Activated CD4-positive, alpha-beta T cell treated with anti-CD3 and anti-CD28 coated beads, Interleukin-2, amount 50 U/mL, for 48 hours (primary cell): ENCODE data around the gene GJD3.
"Not testable (repeated sequence)": the region's sequence is repeated elsewhere in the genome, so short reads cannot be mapped to it uniquely, and the experiment has no call there.

Experiments
- DNase-seq, 2 experiments: peaks; one replicate each; pipeline ENCODE4 v3.0.0-alpha.2; 2020

Gene GJD3

GRCh38 chr17:40364121-40364861, at the start of gene GJD3:
GJD3 (minus strand) TSS chr17:40364737; CDS start chr17:40363815, 922 bp downstream.
- DNase-seq: no peak

DNA sequence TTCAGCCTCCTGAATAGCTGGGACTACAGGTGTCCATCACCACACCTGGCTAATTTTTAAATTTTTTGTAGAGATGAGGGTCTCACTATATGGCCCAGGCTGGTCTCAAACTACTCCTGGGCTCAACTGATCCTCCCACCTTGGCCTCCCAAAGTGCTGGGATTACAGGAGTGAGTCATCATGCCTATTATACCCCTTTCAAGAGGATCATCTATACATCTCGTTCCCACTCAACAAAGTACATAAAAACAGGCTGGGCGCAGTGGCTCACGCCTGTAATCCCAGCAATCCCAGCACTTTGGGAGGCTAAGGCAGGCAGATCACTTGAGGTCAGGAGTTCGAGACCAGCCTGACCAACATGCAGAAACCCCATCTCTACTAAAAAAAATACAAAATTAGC, 49.8 kb upstream of the GJD3 start:
- DNase-seq: not testable (repeated sequence)

DNA sequence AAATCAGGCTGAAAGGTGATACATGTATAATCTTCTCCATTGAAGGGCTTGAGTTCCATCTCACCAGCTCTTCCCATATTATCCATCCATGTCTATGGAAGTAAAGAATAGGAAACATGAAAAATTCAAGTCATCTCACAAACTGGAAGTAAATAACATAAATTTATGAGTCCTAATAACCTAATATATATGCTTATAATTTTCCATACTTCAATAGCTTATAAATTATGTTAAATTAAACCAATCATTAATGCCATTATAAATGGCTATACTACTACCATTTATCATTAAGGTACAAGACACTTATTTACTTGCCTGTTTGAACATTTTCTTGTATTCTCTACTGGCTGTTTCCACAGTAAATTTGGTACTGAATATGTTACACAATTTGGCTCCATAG, 48.3 kb upstream of the GJD3 start:
- no peak for DNase-seq

DNA sequence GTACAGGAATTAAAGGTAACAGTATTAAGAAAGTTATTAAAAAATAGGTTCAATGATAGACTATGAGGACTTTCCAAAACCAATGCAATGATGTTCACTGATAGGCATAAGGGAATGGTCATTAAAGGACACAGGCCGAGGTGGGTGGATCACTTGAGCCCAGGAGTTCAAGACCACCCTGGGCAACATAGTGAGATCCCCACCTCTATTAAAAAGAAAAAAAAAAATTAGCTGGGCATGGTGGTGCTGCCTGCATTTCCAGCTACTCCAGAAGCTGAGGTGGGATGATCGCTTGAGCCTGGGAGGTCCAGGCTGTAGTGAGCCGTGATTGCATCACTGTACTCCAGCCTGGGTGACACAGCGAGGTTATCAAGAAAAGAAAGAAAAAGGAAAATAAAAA, 47.3 kb upstream of the GJD3 start:
- no peak for DNase-seq

- DNase-seq: no peak
These were observed 45.5 kb upstream of the GJD3 start for GRCh38 chr17:40410082-40410481.

DNA sequence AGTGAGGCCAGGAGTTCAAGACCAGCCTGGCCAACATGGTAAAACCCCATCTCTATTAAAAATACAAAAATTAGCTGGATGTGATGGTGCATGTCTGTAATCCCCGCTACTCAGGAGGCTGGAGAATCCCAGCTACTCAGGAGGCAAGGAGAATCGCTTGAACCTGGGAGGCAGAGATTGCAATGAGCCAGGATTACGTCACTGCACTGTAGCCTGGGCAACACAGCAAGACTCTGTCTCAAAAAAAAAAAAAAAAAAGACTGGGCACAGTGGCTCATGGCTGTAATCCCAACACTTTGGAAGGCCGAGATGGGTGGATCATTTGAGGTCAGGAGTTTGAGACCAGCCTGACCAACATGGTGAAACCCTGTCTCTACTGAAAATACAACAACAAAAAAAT, 45.0 kb upstream of the GJD3 start:
- DNase-seq: not testable (repeated sequence)

GRCh38 chr17:40407460-40407859, 42.9 kb upstream of the GJD3 start:
- DNase-seq: no peak

DNA sequence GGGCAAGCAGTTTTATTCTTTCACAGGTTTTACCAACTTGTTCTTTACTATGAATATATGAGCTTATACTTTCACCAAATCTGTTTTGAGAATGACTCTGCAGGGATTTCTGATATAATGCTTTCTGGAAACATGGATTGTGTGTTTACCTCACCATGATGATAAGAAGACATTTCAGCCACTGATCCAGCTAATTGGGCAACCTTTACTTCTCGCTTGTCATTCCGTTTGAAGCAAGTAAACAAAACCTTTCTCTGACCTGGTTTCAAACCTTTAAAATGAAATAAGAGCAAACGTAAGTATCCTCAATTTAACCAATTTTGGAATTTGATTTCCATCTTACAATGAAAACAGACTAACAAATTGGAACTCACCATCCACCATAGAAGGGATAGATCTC, 39.5 kb upstream of the GJD3 start:
- DNase-seq: no peak

DNA sequence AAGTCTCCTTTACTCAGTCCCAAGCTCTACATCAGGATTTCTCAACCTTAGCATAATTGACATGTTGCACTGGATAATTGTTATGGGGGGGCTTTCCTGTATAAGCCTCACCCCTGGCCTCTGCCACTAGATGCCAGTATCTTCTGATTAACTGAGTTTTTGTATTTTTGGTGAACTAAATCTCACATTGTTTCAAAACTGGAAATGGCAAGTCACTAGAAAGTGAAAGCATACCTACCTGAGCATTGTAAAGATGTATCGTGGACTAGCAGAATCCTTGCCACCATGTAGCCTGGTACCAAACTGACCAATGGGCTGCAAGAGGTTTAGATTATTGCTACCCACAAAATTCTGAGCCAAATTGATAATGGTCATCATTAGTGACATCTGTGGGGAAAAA, 38.1 kb upstream of the GJD3 start:
- DNase-seq: no peak

- no peak for DNase-seq
These were observed 34.6 kb upstream of the GJD3 start for GRCh38 chr17:40399185-40399584.

GRCh38 chr17:40386555-40386954, 22.0 kb upstream of the GJD3 start:
- not testable (repeated sequence) for DNase-seq

- DNase-seq: no peak
These were observed 17.7 kb upstream of the GJD3 start for GRCh38 chr17:40382251-40382650.

GRCh38 chr17:40378966-40379365, 14.4 kb upstream of the GJD3 start:
- no peak for DNase-seq

DNA sequence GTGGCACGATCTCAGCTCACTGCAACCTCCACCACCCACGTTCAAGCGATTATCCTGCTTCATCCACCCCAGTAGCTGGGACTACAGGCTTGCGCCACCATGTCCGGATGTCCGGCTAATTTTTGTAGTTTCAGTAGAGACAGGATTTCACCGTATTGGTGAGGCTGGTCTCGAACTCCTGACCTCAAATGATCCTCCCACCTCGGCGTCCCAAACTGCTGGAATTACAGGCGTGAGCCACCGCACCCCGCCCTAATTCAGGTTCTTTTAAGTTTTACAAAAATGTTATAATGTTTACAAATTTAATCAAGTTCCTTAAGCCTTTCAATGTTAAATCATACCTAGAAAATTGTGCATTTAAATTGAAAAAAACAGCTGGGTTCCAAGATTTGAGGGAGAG, 13.3 kb upstream of the GJD3 start:
- no peak for DNase-seq

DNA sequence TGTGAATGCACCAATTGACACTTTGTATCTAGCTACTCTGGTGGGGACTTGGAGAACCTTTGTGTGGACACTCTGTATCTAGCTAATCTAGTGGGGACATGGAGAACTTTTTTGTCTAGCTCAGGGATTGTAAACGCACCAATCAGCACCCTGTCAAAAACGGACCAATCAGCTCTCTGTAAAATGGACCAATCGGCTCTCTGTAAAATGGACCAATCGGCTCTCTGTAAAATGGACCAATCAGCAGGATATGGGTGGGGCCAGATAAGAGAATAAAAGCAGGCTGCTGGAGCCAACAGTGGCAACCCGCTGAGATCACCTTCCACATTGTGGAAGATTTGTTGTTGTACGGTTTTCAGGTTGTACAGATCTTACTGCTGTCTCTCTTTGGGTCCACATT, 12.0 kb upstream of the GJD3 start:
- DNase-seq: not testable (repeated sequence)

- not testable (repeated sequence) for DNase-seq
These were observed 11.2 kb upstream of the GJD3 start for GRCh38 chr17:40375786-40376185.

DNA sequence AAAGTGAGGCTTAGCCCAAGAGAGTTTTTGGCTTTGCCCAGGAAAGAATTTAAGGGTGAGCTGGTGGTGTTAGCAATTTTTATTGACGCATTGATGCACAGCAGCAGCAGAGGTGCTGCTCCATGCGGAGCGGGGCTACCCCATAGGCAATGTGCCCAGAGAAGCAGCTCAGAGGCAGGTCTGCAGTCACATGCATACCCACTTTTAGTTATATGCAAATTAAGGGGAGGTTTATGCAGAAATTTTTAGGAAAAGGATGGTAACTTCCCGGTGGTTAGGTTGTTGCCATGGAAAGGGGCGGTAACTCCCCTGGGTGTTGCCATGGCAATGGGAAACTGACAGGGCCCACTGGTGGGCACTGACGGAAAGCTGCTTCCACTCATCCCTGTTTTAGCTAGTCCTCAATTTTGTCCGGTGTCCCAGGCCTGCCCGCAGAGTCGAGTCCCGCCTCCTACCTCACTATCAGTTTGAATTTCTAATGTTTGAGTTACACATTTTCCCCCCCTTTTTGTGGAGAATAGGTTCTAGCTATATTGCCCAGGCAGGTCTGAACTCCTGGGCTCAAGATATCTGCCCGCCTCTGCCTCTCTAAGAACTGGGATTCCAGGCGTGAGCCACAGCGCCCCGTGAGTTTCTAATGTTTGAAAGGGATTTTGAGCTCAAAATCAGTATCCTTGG, 10.4 kb upstream of the GJD3 start:
- no peak for DNase-seq

- no peak for DNase-seq
These were observed 9.5 kb upstream of the GJD3 start for GRCh38 chr17:40373999-40374398.

DNA sequence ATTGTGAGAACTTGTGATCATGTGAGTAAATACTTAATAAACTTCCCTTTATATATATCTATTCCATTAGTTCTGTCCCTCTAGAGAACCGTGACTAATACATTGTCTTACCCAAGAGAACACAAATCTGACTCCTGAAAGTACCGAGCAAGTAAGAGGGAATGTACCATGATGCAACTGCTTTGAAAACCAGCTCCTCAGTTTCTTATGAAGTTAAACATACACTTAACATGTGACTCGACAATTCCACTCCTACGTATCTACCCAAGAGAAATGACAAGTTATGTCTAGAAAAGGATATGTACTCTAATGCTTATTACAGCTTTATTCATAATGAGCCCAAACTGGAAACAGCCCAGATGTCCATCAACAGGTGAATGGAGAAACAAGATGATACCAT, 8.8 kb upstream of the GJD3 start:
- no peak for DNase-seq

DNA sequence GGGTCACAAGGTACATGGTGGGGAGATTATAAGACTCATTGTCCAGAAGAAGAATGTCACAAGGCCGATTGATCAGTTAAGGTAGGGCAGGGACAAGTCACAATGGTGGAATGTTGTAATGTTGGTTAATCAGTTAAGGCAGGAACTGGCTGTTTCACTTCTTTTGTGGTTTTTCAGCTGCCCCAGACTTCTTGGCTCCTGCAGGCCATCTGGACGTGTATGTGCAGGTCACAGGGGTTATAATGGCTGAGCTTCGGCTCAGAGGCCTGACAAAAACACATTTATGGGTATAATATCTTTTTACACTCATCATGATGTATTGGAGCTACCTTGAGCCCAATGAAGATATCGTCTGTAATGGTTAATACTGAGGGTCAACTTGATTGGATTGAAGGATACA, 8.1 kb upstream of the GJD3 start:
- not testable (repeated sequence) for DNase-seq

DNA sequence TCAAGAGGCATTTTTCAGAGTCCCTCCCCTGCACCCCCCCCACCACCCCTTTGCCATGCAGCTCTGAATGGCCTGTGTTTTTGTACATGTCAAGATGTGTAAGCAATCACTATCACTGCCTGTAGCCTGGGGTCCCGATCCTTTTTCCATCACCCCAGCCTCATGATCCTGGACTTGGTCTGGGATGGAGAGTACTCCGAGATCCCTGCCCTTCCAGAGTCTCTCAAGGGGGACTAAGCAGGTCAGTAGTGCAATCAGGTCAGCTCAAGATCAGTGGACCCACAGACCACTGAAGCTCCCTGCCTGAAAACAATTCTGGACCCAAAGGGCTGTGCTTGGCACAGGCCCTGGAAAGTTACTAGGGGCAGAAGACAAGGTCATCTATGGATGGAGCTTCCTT, 7.5 kb upstream of the GJD3 start:
- no peak for DNase-seq

DNA sequence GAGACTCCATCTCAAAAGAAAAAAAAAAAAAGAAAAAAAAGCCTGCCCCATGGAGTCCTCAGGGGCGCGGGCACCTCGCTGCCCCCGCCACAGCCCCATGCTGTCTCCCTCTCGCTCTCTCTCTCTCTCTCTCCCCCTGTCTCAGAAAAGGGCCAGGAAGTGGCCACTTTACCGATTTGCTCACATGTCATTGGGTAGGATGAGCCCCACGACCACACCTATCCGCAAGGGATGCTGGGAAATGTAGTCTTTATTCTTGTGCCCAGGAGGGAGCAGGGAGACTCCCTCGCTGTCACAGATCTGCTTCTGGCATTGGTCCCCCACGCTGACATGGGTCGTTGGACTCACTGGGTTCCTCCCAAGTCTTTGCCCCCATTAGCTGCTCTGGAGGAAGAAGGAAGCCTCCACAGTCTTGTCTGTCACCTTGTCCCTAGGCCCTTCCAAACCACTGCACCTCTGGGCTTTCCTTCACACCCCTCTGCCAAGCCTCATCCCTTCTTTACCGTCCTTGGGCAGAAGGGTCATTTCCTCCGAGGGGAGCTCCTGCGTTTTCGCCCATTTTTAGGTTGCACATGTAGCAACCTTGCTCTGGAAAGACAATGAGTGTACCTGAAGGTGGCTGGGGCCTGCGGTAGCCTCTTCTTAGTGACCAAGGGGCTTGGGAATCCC, 6.9 kb upstream of the GJD3 start:
- peak in 1 of 2 experiments; percentile 39 for DNase-seq

DNA sequence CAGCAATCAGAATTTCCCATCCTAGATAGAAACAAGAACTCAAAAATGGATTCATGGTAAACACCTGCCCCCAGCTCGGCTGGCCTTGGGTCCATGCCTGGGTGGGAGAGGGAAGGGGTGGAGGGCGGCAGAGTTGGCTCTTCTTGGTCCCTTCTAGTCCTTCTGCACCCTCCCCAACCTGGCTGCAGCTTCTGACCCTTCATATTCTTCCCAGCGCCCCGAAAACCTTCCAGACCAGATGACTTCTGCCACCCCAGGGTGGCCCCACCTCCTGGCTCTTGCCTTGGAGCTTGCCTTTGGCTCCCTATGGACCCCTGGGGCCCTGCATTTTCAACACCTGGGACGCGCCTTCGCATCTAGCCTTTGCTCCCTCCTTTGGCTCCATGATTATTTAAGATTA, 5.4 kb upstream of the GJD3 start:
- no peak for DNase-seq

- not testable (repeated sequence) for DNase-seq
These were observed 3.2 kb upstream of the GJD3 start for GRCh38 chr17:40367728-40368127.
